Measurements from ENCODE around the gene ATP6V1B1.

Gene ATP6V1B1

GRCh38 chr2:70962211-70962884 lies 26.6 kb downstream of the ATP6V1B1 start:
- no peaks in the 10 kb centered on the region for H3K9me3 Mint-ChIP-seq
- TF ChIP-seq CTCF (IDR thresholded peaks at IDR 0.05): no peak
- H3K4me3 Mint-ChIP-seq: no peak overlapping the region
- no peaks in the 10 kb centered on the region for H3K36me3 Mint-ChIP-seq (ENCODE audit: low read depth)
- H3K27ac Mint-ChIP-seq: no peak overlapping the region
- H3K27me3 Mint-ChIP-seq (ENCODE audit: low read depth, poor library complexity): peaks cover 91% of the 10 kb centered on the region
- peaks cover 8% of the 10 kb centered on the region for H3K4me1 Mint-ChIP-seq
- no peak for DNase-seq

DNA sequence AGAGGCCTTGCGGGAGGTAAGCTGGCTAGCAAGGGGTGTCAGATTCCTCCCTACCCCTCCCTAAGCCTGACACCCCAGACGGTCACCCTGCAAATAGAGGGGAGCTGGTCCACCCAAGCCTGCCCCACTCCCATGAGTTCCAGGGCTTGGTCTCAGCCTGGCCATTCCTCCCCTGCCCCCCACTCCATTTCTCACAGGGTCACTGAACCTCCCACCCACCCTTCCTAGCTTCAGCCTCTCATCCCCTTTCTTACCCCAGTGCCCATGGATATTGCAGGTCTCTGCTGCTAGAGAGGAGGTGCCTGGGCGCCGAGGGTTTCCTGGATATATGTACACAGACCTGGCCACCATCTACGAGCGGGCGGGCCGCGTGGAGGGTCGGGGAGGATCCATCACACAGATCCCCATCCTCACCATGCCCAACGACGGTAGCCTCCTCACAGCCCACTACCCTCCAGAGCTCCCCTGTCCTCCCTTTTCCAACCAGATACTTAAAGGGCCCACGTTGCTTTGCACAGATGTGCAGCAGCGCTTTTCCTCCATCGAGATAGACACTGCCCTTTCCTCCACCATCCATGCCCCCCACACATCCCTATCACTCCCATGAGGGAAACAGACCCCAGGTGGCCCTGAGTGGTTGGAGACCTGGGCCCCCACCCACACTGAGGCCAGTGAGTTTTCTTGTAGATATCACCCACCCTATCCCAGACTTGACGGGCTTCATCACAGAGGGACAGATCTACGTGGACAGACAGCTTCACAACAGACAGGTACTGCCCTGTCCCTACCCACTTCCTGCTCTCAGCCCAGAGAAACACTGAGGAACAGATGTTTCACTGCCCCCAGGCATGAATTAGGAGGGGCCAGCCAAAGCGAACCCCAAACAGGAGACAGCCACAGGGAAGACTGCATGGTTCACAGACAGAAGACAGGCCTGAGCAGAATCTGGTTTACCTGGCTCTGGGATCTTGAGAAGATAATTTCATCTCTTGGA lies 27.5 kb downstream of the ATP6V1B1 start:
- Mint-ChIP-seq H3K27ac (no peak overlapping the region), H3K27me3 (ENCODE audit: low read depth, poor library complexity) (peaks cover 91% of the 10 kb centered on the region), H3K9me3 (peaks cover under 1% of the 10 kb centered on the region), H3K36me3 (ENCODE audit: low read depth) (no peaks in the 10 kb centered on the region), H3K4me3 (no peak overlapping the region), H3K4me1 (peaks cover 8% of the 10 kb centered on the region)
- DNase-seq: no peak
- TF ChIP-seq CTCF (IDR thresholded peaks at IDR 0.05): no peak

DNA sequence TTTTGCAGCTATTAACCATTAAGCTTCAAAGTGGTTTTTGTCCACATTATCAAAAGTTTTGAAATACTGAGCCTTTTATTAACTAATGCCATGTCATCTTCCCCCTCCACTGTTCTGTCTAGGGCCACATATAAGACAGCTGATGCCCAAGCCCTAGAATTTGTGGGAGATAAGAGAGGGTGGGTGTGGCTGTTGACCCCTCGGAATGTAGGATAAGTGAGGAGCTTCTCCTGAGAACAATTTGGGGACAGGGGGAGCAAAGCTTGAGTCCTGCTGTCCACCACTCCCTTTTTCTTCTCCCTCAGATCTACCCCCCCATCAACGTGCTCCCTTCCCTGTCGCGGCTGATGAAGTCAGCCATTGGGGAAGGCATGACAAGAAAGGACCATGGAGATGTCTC lies 28.4 kb downstream of the ATP6V1B1 start:
- H3K27me3 Mint-ChIP-seq (ENCODE audit: low read depth, poor library complexity): peaks cover 93% of the 10 kb centered on the region
- H3K36me3 Mint-ChIP-seq (ENCODE audit: low read depth): no peaks in the 10 kb centered on the region
- H3K4me1 Mint-ChIP-seq: peaks cover 8% of the 10 kb centered on the region
- H3K4me3 Mint-ChIP-seq: no peak overlapping the region
- DNase-seq: no peak
- no peak overlapping the region for H3K27ac Mint-ChIP-seq
- no peak for TF ChIP-seq CTCF (IDR thresholded peaks at IDR 0.05)
- H3K9me3 Mint-ChIP-seq: peaks cover 6% of the 10 kb centered on the region

DNA sequence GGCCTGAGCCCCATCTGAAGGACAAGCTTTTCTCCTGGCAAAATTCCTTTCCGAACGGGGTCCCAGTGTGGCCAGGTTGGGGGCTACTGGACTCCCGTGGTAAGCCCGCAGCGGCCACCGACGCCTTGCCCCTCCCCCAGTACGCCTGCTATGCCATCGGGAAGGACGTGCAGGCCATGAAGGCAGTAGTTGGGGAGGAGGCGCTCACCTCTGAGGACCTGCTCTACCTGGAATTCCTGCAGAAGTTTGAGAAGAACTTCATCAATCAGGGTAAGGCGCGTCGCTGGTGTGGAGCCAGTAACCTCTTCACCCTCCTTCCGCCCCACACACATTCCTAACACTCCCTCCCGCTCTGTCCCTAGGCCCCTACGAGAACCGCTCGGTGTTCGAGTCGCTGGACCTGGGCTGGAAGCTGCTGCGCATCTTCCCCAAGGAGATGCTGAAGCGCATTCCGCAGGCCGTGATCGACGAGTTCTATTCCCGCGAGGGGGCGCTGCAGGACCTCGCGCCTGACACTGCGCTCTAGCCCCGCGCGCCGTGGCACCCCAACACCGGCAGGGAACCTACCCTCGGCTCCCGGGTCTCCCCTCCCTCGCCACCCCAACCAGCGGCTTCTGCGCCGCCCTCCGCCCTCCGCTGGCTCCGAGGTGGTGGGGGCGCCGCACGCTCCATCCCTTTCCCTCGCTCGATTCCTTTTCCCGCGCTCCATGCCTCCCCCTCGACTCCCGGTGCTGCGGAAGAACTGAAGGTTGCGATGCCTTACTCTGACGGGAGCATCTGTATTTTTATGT lies 29.1 kb downstream of the ATP6V1B1 start:
- peaks cover 8% of the 10 kb centered on the region for H3K4me1 Mint-ChIP-seq
- DNase-seq: peak; percentile 85
- H3K9me3 Mint-ChIP-seq: peaks cover 9% of the 10 kb centered on the region
- TF ChIP-seq CTCF (IDR thresholded peaks at IDR 0.05): peak; percentile 78
- peaks cover 95% of the 10 kb centered on the region for H3K27me3 Mint-ChIP-seq (ENCODE audit: low read depth, poor library complexity)
- H3K36me3 Mint-ChIP-seq (ENCODE audit: low read depth): no peaks in the 10 kb centered on the region
- H3K27ac Mint-ChIP-seq: no peak overlapping the region
- peak overlapping the region; percentile 77 for H3K4me3 Mint-ChIP-seq

DNA sequence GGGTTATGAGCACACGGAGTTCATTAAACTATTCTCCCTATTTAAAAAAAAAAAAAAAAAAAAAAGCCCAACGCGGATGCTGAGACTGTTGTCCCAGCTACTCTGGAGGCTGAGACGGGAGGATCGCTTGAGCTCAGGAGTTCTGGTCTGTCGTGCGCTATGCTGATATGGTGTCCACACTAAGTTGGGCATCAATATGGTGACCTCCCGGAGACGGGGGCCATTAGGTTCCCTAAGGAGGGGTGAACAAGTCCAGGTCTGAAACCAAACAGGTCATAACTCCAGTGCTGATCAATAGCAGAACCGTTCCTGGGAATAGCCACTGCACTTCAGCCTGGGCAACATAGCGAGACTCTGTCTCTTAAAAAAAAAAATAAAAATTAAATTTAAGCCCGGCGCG lies 29.8 kb downstream of the ATP6V1B1 start:
- Mint-ChIP-seq H3K27ac (no peak overlapping the region), H3K27me3 (ENCODE audit: low read depth, poor library complexity) (peaks cover 98% of the 10 kb centered on the region), H3K4me1 (peaks cover 8% of the 10 kb centered on the region), H3K36me3 (ENCODE audit: low read depth) (no peaks in the 10 kb centered on the region), H3K4me3 (peak overlapping the region; percentile 77), H3K9me3 (peaks cover 9% of the 10 kb centered on the region)
- no peak for DNase-seq
- TF ChIP-seq CTCF (IDR thresholded peaks at IDR 0.05): no peak

Data from nephron progenitor cell (in vitro differentiated cells).